ENCODE measurements around the gene AFMID. TPM values are rescaled to one million over a fixed set of nuclear protein-coding genes. Genes with fewer than 3 reads are reported as not detected.
A peak's percentile ranks its signal among the peaks of the same experiment; 100 is the strongest.

Gene AFMID
- total and polyA plus RNA-seq, 2 of the 13 experiments (the other 11 are each of a cell fraction or from before 2014, with no cell fraction given) = 249 to 270 TPM

GRCh38 chr17:78253946-78254672 is 66.9 kb downstream of the AFMID start (continued):
- TF ChIP-seq ATF2 (CRISPR knock-in tag; IDR thresholded peaks at IDR 0.05) = peak; percentile 77; the same call in 1 of the 2 replicates
- TF ChIP-seq SKIL (CRISPR knock-in tag; IDR thresholded peaks at IDR 0.05; ENCODE audit: borderline replicate concordance) = peak; percentile 42; the same call in 1 of the 2 replicates
- no peak for TF ChIP-seq GRHL1 (CRISPR knock-in tag; conservative IDR thresholded peaks at IDR 0.05)
- TF ChIP-seq ZZZ3 (CRISPR knock-in tag; IDR thresholded peaks at IDR 0.05; ENCODE audit: borderline replicate concordance) = no peak
- TF ChIP-seq ISL2 (CRISPR knock-in tag; IDR thresholded peaks at IDR 0.05) = peak; percentile 58
- TF ChIP-seq LRRFIP1 (CRISPR knock-in tag; conservative IDR thresholded peaks at IDR 0.05) = no peak
- TF ChIP-seq POGZ (CRISPR knock-in tag; IDR thresholded peaks at IDR 0.05) = peak; percentile 73; the same call in 1 of the 2 replicates
- TF ChIP-seq ZSCAN25 (CRISPR knock-in tag; IDR thresholded peaks at IDR 0.05) = peak; percentile 65; the same call in 1 of the 2 replicates
- TF ChIP-seq ZNF724P (CRISPR knock-in tag; IDR thresholded peaks at IDR 0.05; ENCODE audit: borderline replicate concordance) = peak; percentile 70; the same call in 1 of the 2 replicates
- peak; percentile 94 for TF ChIP-seq ZNF136 (CRISPR knock-in tag; IDR thresholded peaks at IDR 0.05; ENCODE audit: low read depth)
- peak; percentile 95 for TF ChIP-seq ZNF335 (CRISPR knock-in tag; IDR thresholded peaks at IDR 0.05)
- TF ChIP-seq CREBL2 (CRISPR knock-in tag; IDR thresholded peaks at IDR 0.05; ENCODE audit: borderline replicate concordance) = peak; percentile 89; the same call in 1 of the 2 replicates
- no peak for TF ChIP-seq ZSCAN29 (CRISPR knock-in tag; conservative IDR thresholded peaks at IDR 0.05)
- TF ChIP-seq ZNF225 (CRISPR knock-in tag; IDR thresholded peaks at IDR 0.05) = peak; percentile 98
- TF ChIP-seq MAZ (IDR thresholded peaks at IDR 0.05; ENCODE audit: borderline replicate concordance, low read depth, low read length) = peak; percentile 36; the same call in 1 of the 2 replicates
- TF ChIP-seq MAZ (CRISPR knock-in tag; IDR thresholded peaks at IDR 0.05; ENCODE audit: low read depth) = peak; percentile 91
- peak; percentile 98 for TF ChIP-seq ZBTB7B (CRISPR knock-in tag; IDR thresholded peaks at IDR 0.05)
- TF ChIP-seq NRL (CRISPR knock-in tag; IDR thresholded peaks at IDR 0.05; ENCODE audit: borderline replicate concordance) = peak; percentile 95
- peak; percentile 85; the same call in 1 of the 2 replicates for TF ChIP-seq ZFYVE20 (CRISPR knock-in tag; IDR thresholded peaks at IDR 0.05; ENCODE audit: borderline replicate concordance, low read depth)

All from HepG2 (cell line).